Liver (tissue), 9 donors: ENCODE data around the gene SLBP. TPM values are rescaled to one million over a fixed set of nuclear protein-coding genes. Genes with fewer than 3 reads are reported as not detected.
A peak's percentile ranks its signal among the peaks of the same experiment; 100 is the strongest.

ENCODE experiments used
- DNase-seq: peaks from one replicate; pipeline ENCODE4 v3.0.0-alpha.2; 2017; ENCODE audit warnings: low spot score
- H3K27ac ChIP-seq, 2 donors: one replicate each; pipeline ENCODE4 v1.7.0; 2013; ENCODE audit warnings: inconsistent platforms in 2 of 2, low read length in 2 of 2, control low read depth in 1 of 2, low read depth in 1 of 2, mild to moderate bottlenecking in 1 of 2
- H3K27me3 ChIP-seq, 4 donors: one replicate each; pipeline versions ENCODE4 v1.6.1 to v1.7.0; 2013; ENCODE audit warnings: low read length in 3 of 4, inconsistent platforms in 1 of 4, mild to moderate bottlenecking in 1 of 4, moderate library complexity in 1 of 4; ENCODE audit not compliant: control insufficient read depth in 4 of 4, insufficient read depth in 4 of 4
- H3K36me3 ChIP-seq, 4 donors: one replicate each; pipeline versions ENCODE4 v1.6.1 to v1.7.0; 2013; ENCODE audit warnings: low read length in 3 of 4, mild to moderate bottlenecking in 3 of 4, low read depth in 1 of 4, moderate library complexity in 1 of 4; ENCODE audit not compliant: control insufficient read depth in 4 of 4, insufficient read depth in 3 of 4
- H3K4me1 ChIP-seq, 4 donors: one replicate each; pipeline versions ENCODE4 v1.6.1 to v1.7.0; 2013; ENCODE audit warnings: low read length in 3 of 4, mild to moderate bottlenecking in 3 of 4, moderate library complexity in 1 of 4; ENCODE audit not compliant: control insufficient read depth in 4 of 4, insufficient read depth in 4 of 4
- H3K4me3 ChIP-seq, 3 donors: one replicate each; pipeline versions ENCODE4 v1.6.1 to v1.7.0; 2013; ENCODE audit warnings: low read length in 3 of 3, control low read depth in 1 of 3, low read depth in 1 of 3, mild to moderate bottlenecking in 1 of 3
- H3K9ac ChIP-seq, 2 donors: one replicate each; pipeline ENCODE4 v1.7.0; 2013; ENCODE audit warnings: low read length in 2 of 2, mild to moderate bottlenecking in 2 of 2, moderate library complexity in 2 of 2, control low read depth in 1 of 2, low read depth in 1 of 2
- H3K9me3 ChIP-seq, 4 donors: one replicate each; pipeline versions ENCODE4 v1.6.1 to v1.7.0; 2013; ENCODE audit warnings: low read length in 3 of 4; ENCODE audit not compliant: control insufficient read depth in 4 of 4
- ATF3 ChIP-seq: IDR thresholded peaks from 2 replicates; pipeline ENCODE4 v1.6.1; 2016; ENCODE audit warnings: antibody characterized with exemption
- CTCF ChIP-seq: fragments of 150-350 bp; IDR thresholded peaks from 2 replicates; pipeline ENCODE4 v1.5.1; 2017; ENCODE audit warnings: improper control_type of control experiment, low read depth, low read length; ENCODE audit not compliant: missing input control
- FOXA1 ChIP-seq: IDR thresholded peaks from 2 replicates; pipeline ENCODE4 v1.6.1; 2016; ENCODE audit warnings: antibody characterized with exemption
- FOXA2 ChIP-seq: IDR thresholded peaks from 2 replicates; pipeline ENCODE4 v1.6.1; 2016; ENCODE audit warnings: antibody characterized with exemption
- GABPA ChIP-seq, 2 donors: IDR thresholded peaks in 1 of 2; conservative IDR thresholded peaks in 1 of 2; 2 replicates each; pipeline ENCODE4 v1.6.1; 2016; ENCODE audit warnings: antibody characterized with exemption in 2 of 2, mild to moderate bottlenecking in 1 of 2, moderate library complexity in 1 of 2
- HNF4A ChIP-seq, 2 donors: conservative IDR thresholded peaks; 2 replicates each; pipeline ENCODE4 v1.6.1; 2016; ENCODE audit warnings: antibody characterized with exemption in 2 of 2, mild to moderate bottlenecking in 2 of 2
- HNF4G ChIP-seq: IDR thresholded peaks from 2 replicates; pipeline ENCODE4 v1.6.1; 2016; ENCODE audit warnings: antibody characterized with exemption
- JUND ChIP-seq, 2 donors: IDR thresholded peaks; 2 replicates each; pipeline ENCODE4 v1.6.1; 2016; ENCODE audit warnings: antibody characterized with exemption in 2 of 2
- NR2F2 ChIP-seq: IDR thresholded peaks from 2 replicates; pipeline ENCODE4 v1.6.1; 2016; ENCODE audit warnings: antibody characterized with exemption
- RAD21 ChIP-seq, 2 donors: IDR thresholded peaks; 2 replicates each; pipeline ENCODE4 v1.6.1; 2016; ENCODE audit warnings: antibody characterized with exemption in 2 of 2, mild to moderate bottlenecking in 2 of 2
- RXRA ChIP-seq, 2 donors: IDR thresholded peaks; 2 replicates each; pipeline ENCODE4 v1.6.1; 2017 to 2018; ENCODE audit warnings: antibody characterized with exemption in 2 of 2, mild to moderate bottlenecking in 1 of 2
- SP1 ChIP-seq: IDR thresholded peaks from 2 replicates; pipeline ENCODE4 v1.6.1; 2018; ENCODE audit warnings: antibody characterized with exemption, mild to moderate bottlenecking
- YY1 ChIP-seq: IDR thresholded peaks from 2 replicates; pipeline ENCODE4 v1.6.1; 2016; ENCODE audit warnings: antibody characterized with exemption, mild to moderate bottlenecking
- WGBS: extraction: QIAGEN DNeasy Blood & Tissue Kit; methylation state at CpG from one replicate; pipeline ENCODE4 v1.1.7; 2013; 5-methylcytosine and 5-hydroxymethylcytosine counted together
- polyA plus RNA-seq, 2 donors: library from polyadenylated mRNA; stranded (reverse) in 1 of 2; unstranded in 1 of 2; fragments of 200-250 nt in 1 of 2; fragments of >200 nt in 1 of 2; fragmentation: Nextera tagmentation in 1 of 2; extraction: Ambion mirVana in 1 of 2; gene quantifications; one replicate each; pipeline versions ENCODE4 v1.2.1 to v1.2.3, GENCODE V29; 2013 to 2015
- total RNA-seq, 2 donors: library from RNA; depleted of rRNA; stranded (reverse); fragments of >200 nt; gene quantifications; one replicate each; pipeline ENCODE4 v1.2.3, GENCODE V29; 2014
- TF ChIP-seq, protein P1 (sequence below): IDR thresholded peaks from 2 replicates; pipeline ENCODE4 v1.6.1; 2016; ENCODE audit warnings: antibody characterized with exemption
- TF ChIP-seq, protein P2 (sequence below): IDR thresholded peaks from 2 replicates; pipeline ENCODE4 v1.6.1; 2016; ENCODE audit warnings: antibody characterized with exemption, mild to moderate bottlenecking
- TF ChIP-seq, protein P3 (sequence below): IDR thresholded peaks from 2 replicates; pipeline ENCODE4 v1.6.1; 2016; ENCODE audit warnings: antibody characterized with exemption
- donor health status: healthy.
- donor health status: healthy.
- donor health status: healthy.
- donor health status: healthy.
- donor health status: healthy.

SLBP gene
- total and polyA plus RNA-seq, 4 donors: 14.7 to 64.4 (median 17.4) TPM

DNA sequence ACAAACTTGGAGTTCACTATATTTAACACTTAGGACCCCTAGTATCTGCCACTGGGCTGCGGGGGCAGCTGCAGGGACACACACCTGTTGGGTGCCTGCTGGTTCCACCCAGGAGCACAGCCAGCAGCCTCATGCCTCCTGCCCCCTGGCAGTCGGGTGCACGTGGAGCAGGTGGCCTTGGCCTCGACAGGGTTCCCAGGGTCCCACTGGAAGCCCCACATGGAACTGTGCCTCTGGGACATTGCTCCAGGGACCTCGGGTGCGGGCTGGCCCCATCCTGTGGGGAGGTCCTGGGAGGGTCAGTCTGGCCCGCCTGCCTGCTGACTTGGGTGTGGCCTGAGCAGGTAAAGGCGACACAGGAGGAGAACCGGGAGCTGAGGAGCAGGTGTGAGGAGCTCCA is 27.2 kb upstream of the SLBP start:
- H3K27me3 ChIP-seq: no peaks in the 10 kb centered on the region
- DNase-seq: no peak
- H3K9ac ChIP-seq: no peak overlapping the region
- 98% methylated on average over 9 of the region's 9 CpGs for WGBS
- H3K4me1 ChIP-seq: peaks cover 3 to 7% (median 4%) of the 10 kb centered on the region in 4 donors
- peaks cover 0 to 11% (median 6%) of the 10 kb centered on the region in 4 donors for H3K9me3 ChIP-seq
- H3K4me3 ChIP-seq: no peak overlapping the region
- peaks cover 0 to 15% (median 7%) of the 10 kb centered on the region in 4 donors for H3K36me3 ChIP-seq
- TF ChIP-seq SP1 (no peak), HNF4A (conservative IDR thresholded peaks at IDR 0.05) (no peak), GABPA (IDR thresholded peaks at IDR 0.05 in 1 of 2, conservative IDR thresholded peaks at IDR 0.05 in 1 of 2) (no peak), JUND (IDR thresholded peaks at IDR 0.05) (no peak), FOXA2 (no peak), YY1 (no peak), FOXA1 (no peak), RAD21 (IDR thresholded peaks at IDR 0.05) (no peak), CTCF (no peak), ATF3 (no peak), RXRA (IDR thresholded peaks at IDR 0.05) (no peak), NR2F2 (no peak), HNF4G (no peak)
- TF ChIP-seq, protein P1, sequence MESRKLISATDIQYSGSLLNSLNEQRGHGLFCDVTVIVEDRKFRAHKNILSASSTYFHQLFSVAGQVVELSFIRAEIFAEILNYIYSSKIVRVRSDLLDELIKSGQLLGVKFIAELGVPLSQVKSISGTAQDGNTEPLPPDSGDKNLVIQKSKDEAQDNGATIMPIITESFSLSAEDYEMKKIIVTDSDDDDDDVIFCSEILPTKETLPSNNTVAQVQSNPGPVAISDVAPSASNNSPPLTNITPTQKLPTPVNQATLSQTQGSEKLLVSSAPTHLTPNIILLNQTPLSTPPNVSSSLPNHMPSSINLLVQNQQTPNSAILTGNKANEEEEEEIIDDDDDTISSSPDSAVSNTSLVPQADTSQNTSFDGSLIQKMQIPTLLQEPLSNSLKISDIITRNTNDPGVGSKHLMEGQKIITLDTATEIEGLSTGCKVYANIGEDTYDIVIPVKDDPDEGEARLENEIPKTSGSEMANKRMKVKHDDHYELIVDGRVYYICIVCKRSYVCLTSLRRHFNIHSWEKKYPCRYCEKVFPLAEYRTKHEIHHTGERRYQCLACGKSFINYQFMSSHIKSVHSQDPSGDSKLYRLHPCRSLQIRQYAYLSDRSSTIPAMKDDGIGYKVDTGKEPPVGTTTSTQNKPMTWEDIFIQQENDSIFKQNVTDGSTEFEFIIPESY: no peak
- TF ChIP-seq, protein P2, sequence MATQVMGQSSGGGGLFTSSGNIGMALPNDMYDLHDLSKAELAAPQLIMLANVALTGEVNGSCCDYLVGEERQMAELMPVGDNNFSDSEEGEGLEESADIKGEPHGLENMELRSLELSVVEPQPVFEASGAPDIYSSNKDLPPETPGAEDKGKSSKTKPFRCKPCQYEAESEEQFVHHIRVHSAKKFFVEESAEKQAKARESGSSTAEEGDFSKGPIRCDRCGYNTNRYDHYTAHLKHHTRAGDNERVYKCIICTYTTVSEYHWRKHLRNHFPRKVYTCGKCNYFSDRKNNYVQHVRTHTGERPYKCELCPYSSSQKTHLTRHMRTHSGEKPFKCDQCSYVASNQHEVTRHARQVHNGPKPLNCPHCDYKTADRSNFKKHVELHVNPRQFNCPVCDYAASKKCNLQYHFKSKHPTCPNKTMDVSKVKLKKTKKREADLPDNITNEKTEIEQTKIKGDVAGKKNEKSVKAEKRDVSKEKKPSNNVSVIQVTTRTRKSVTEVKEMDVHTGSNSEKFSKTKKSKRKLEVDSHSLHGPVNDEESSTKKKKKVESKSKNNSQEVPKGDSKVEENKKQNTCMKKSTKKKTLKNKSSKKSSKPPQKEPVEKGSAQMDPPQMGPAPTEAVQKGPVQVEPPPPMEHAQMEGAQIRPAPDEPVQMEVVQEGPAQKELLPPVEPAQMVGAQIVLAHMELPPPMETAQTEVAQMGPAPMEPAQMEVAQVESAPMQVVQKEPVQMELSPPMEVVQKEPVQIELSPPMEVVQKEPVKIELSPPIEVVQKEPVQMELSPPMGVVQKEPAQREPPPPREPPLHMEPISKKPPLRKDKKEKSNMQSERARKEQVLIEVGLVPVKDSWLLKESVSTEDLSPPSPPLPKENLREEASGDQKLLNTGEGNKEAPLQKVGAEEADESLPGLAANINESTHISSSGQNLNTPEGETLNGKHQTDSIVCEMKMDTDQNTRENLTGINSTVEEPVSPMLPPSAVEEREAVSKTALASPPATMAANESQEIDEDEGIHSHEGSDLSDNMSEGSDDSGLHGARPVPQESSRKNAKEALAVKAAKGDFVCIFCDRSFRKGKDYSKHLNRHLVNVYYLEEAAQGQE: no peak
- TF ChIP-seq, protein P3, sequence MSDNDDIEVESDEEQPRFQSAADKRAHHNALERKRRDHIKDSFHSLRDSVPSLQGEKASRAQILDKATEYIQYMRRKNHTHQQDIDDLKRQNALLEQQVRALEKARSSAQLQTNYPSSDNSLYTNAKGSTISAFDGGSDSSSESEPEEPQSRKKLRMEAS: no peak
- no peak overlapping the region for H3K27ac ChIP-seq

DNA sequence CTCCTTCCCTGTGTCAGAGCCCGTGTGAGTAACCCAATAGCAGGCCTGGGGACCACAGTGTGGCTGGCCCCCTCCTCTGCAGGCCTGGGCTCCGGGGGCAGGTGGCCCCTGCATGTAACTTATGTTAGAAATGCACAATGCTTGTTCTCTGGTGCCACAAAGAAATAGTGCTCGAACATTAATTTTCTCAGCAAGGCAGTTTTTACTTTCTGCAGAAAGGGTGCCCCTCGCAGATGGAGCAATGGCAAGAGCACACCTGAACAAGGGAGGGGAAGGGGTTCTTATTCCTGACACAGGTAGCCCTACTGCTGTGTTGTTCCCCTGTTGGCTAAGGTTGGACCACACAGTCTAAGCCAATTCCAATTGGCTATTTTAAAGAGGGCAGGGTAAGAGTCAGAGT is 26.3 kb upstream of the SLBP start:
- Histone ChIP-seq H3K27ac (no peak overlapping the region), H3K4me1 (no peaks in the 10 kb centered on the region), H3K27me3 (no peaks in the 10 kb centered on the region), H3K9ac (no peak overlapping the region), H3K36me3 (peaks cover 0 to 15% (median 7%) of the 10 kb centered on the region in 4 donors), H3K4me3 (peak overlapping the region in 2 of 3 donors; percentile 8 to 14), H3K9me3 (peaks cover 0 to 11% (median 6%) of the 10 kb centered on the region in 4 donors)
- no peak for DNase-seq
- WGBS: 97% methylated on average over 4 of the region's 4 CpGs
- no peak for TF ChIP-seq FOXA2
